ENCODE measurements around the gene TUBGCP6.

DNA sequence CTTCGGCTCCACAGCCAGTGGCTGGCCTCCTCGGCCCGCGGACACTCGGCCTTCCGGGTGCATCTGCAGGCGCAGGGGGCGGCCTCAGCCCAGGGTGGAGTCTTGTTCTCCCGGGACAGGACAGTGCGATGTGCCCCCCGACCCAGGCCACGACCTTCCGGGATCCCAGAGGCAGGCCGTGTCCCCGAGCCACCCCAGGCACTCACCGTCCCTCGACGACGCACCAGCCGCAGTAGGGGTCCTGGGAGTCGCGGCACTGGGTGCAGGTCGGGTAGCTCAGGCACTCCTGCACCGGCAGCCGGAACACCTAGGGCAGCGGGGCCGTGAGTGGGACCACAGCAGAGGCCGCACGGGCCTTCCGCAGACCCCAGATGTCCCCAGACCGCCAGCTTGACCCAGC is 42.9 kb upstream of the TUBGCP6 start:
- TF ChIP-seq, protein P1, sequence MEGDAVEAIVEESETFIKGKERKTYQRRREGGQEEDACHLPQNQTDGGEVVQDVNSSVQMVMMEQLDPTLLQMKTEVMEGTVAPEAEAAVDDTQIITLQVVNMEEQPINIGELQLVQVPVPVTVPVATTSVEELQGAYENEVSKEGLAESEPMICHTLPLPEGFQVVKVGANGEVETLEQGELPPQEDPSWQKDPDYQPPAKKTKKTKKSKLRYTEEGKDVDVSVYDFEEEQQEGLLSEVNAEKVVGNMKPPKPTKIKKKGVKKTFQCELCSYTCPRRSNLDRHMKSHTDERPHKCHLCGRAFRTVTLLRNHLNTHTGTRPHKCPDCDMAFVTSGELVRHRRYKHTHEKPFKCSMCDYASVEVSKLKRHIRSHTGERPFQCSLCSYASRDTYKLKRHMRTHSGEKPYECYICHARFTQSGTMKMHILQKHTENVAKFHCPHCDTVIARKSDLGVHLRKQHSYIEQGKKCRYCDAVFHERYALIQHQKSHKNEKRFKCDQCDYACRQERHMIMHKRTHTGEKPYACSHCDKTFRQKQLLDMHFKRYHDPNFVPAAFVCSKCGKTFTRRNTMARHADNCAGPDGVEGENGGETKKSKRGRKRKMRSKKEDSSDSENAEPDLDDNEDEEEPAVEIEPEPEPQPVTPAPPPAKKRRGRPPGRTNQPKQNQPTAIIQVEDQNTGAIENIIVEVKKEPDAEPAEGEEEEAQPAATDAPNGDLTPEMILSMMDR (IDR thresholded peaks at IDR 0.05) = no peak
- TF ChIP-seq EZH2 (IDR thresholded peaks at IDR 0.05; ENCODE audit: borderline replicate concordance, insufficient read depth, low read depth, low read length, poor library complexity, severe bottlenecking) = no peak

Measured in B cell (primary cell).